GM12878 (cell line): ENCODE results near the gene TSPYL2. TPM values are rescaled to one million over a fixed set of nuclear protein-coding genes. Genes with fewer than 3 reads are reported as not detected.

Experiments
- ATAC-seq: fragments of 200-7000 bp; cut with Tn5 transposase; 3 replicates; pipeline ENCODE4 v1.9.1; 2020; ENCODE audit warnings: mild to moderate bottlenecking, moderate library complexity
- BruUV-seq: library from RNA; stranded (reverse); fragments of 400-500 nt; replicated peaks from 2 replicates; lab custom pipeline; 2021; lab: Mats Ljungman, UMichigan
- CTCF ChIA-PET: fragments of 300-600 bp; sonication (Branson Sonifier 250); formaldehyde crosslinking; extraction: SDS; loops from one replicate; lab custom pipeline; 2021; ENCODE audit warnings: inconsistent platforms; lab: Yijun Ruan, JAX
- POLR2A ChIA-PET: fragments of 350-600 bp; formaldehyde crosslinking; extraction: SDS; loops from one replicate; lab custom pipeline; 2021; ENCODE audit warnings: inconsistent platforms; lab: Charles Lee
- RAD21 ChIA-PET: fragments of 300-600 bp; sonication (Branson Sonifier 250); formaldehyde crosslinking; loops from one replicate; lab custom pipeline; 2023; ENCODE audit warnings: antibody characterized with exemption; ENCODE audit not compliant: unreplicated experiment; lab: Charles Lee
- SMC1A ChIA-PET: fragments of 300-600 bp; sonication (Branson Sonifier 250); formaldehyde crosslinking; loops from one replicate; lab custom pipeline; 2023; ENCODE audit not compliant: unreplicated experiment, uncharacterized antibody; lab: Charles Lee
- DNase-seq: peaks from one replicate; pipeline ENCODE4 v3.0.0-alpha.2; 2011; ENCODE audit warnings: low read depth, low spot score
- FAIRE-seq: peaks from 3 replicates; lab custom pipeline; 2011; peaks lifted over from hg19 to GRCh38; lab: Jason Lieb, UNC
- H2AFZ ChIP-seq: 2 replicates; pipeline ENCODE4 v1.6.0; 2011; ENCODE audit warnings: low read depth, low read length, control low read depth; ENCODE audit not compliant: control insufficient read depth
- H3K27ac ChIP-seq: 2 replicates; pipeline ENCODE4 v1.5.1; 2011; ENCODE audit warnings: control low read depth; ENCODE audit not compliant: control insufficient read depth, insufficient read depth
- H3K27me3 ChIP-seq, 2 experiments: replicated peaks in 1 of 2; 2 replicates each; pipeline versions ENCODE4 v1.6.0 to v1.6.1; 2011; ENCODE audit warnings: low read length in 1 of 2; ENCODE audit not compliant: control insufficient read depth in 2 of 2, insufficient read depth in 2 of 2
- H3K36me3 ChIP-seq, 2 experiments: 2 replicates each; pipeline ENCODE4 v1.5.1; 2011; ENCODE audit warnings: low read length in 1 of 2; ENCODE audit not compliant: control insufficient read depth in 2 of 2, insufficient read depth in 2 of 2
- H3K4me1 ChIP-seq: 2 replicates; pipeline ENCODE4 v1.6.1; 2011; ENCODE audit warnings: mild to moderate bottlenecking, low read length, moderate library complexity, mixed read lengths; ENCODE audit not compliant: control insufficient read depth, insufficient read depth
- H3K4me2 ChIP-seq: 2 replicates; pipeline ENCODE4 v1.6.0; 2011; ENCODE audit warnings: control low read depth; ENCODE audit not compliant: control insufficient read depth, insufficient read depth
- H3K4me3 ChIP-seq: fragments of 200-600 bp; sonication (generic); 2 replicates; pipeline ENCODE4 v1.5.1; 2016
- H3K79me2 ChIP-seq: 2 replicates; pipeline ENCODE4 v1.6.0; 2011; ENCODE audit warnings: low read length; ENCODE audit not compliant: control insufficient read depth, insufficient read depth
- H3K9ac ChIP-seq: 2 replicates; pipeline ENCODE4 v1.8.0; 2011; ENCODE audit warnings: low read length, control low read depth, mixed read lengths; ENCODE audit not compliant: control insufficient read depth, insufficient read depth
- H3K9me3 ChIP-seq: replicated peaks from 3 replicates; pipeline ENCODE4 v1.5.1; 2011; ENCODE audit warnings: mild to moderate bottlenecking, low read length; ENCODE audit not compliant: control insufficient read depth, insufficient read depth
- H4K20me1 ChIP-seq: 2 replicates; pipeline ENCODE4 v1.6.0; 2011; ENCODE audit not compliant: control insufficient read depth, insufficient read depth
- BACH1 ChIP-seq: fragments of 450-650 bp; IDR thresholded peaks from 2 replicates; pipeline ENCODE4 v1.6.1; 2017; ENCODE audit warnings: mild to moderate bottlenecking, borderline replicate concordance
- E4F1 ChIP-seq: fragments of 450-650 bp; IDR thresholded peaks from 2 replicates; pipeline ENCODE4 v1.6.1; 2018; ENCODE audit warnings: borderline replicate concordance, mild to moderate bottlenecking; ENCODE audit not compliant: partially characterized antibody
- KLF5 ChIP-seq: fragments of 450-650 bp; IDR thresholded peaks from 2 replicates; pipeline ENCODE4 v1.6.1; 2014; ENCODE audit warnings: mild to moderate bottlenecking; ENCODE audit not compliant: partially characterized antibody
- LARP7 ChIP-seq: fragments of 450-650 bp; IDR thresholded peaks from 2 replicates; pipeline ENCODE4 v1.6.1; 2017; ENCODE audit warnings: mild to moderate bottlenecking
- ZNF592 ChIP-seq: fragments of 450-650 bp; IDR thresholded peaks from 2 replicates; pipeline ENCODE4 v1.6.1; 2017; ENCODE audit warnings: mild to moderate bottlenecking, moderate library complexity
- ZNF622 ChIP-seq: fragments of 450-650 bp; IDR thresholded peaks from 2 replicates; pipeline ENCODE4 v1.6.1; 2017; ENCODE audit warnings: mild to moderate bottlenecking, inconsistent platforms
- WGBS: methylation state at CpG from one replicate; pipeline ENCODE4 v1.1.6; 2016; ENCODE audit warnings: low lambda C conversion rate; ENCODE audit not compliant: insufficient replicate concordance, insufficient coverage; ENCODE audit errors: missing lambda C conversion rate; 5-methylcytosine and 5-hydroxymethylcytosine counted together
- in situ Hi-C: fragments of 300-500 bp; cut with MboI; formaldehyde crosslinking; loops from 9 replicates; pipeline ENCODE4 v1.14.3; 2018; ENCODE audit warnings: mixed read lengths
- intact Hi-C: fragments of 100-400 bp; cut with micrococcal nuclease; formaldehyde crosslinking; loops from one replicate; pipeline ENCODE4 v1.14.2; 2022; ENCODE audit not compliant: unreplicated experiment
- polyA plus RNA-seq, 11 experiments: library from polyadenylated mRNA; depleted of rRNA in 4 of 11; unstranded in 6 of 11; stranded (reverse) in 5 of 11; fragments of >200 nt; fragmentation: Nextera tagmentation in 4 of 11; fragmentation: Illumina TruSeq in 1 of 11; extraction: Ambion mirVana in 4 of 11; extraction: Trizol in 1 of 11; gene quantifications; 1 replicate in 1 of 11; 2 replicates in 10 of 11; pipeline versions ENCODE4 v1.2.1 to v1.2.3, GENCODE V29; 2011 to 2016; ENCODE audit warnings: inconsistent platforms in 2 of 11, missing spikeins in 2 of 11, low read depth in 1 of 11
- total RNA-seq, 4 experiments: library from RNA; depleted of rRNA in 3 of 4; stranded (reverse); fragments of >200 nt in 3 of 4; fragmentation: Illumina TruSeq in 1 of 4; extraction: Trizol in 1 of 4; gene quantifications; 2 replicates each; pipeline versions ENCODE4 v1.2.1 to v1.2.3, GENCODE V29; 2013 to 2021

The TSPYL2 gene
- total and polyA plus RNA-seq, 10 of the 15 experiments (the other 5 are each of a cell fraction or from before 2014, with no cell fraction given) = 0.53 to 24.6 (median 14.5) TPM

- no peaks in the 10 kb centered on the region for H3K36me3 ChIP-seq
- H4K20me1 ChIP-seq = no peaks in the 10 kb centered on the region
- TF ChIP-seq E4F1 (no peak), LARP7 (no peak), ZNF592 (no peak), BACH1 (no peak), ZNF622 (no peak), KLF5 (no peak)
- H3K27me3 ChIP-seq = no peaks in the 10 kb centered on the region
- SMC1A ChIA-PET = interaction anchor here (0.9 kb wide), 1 partner anchor 171 kb away, joined by 3 read pairs; no protein-coding TSS in a partner anchor
- ATAC-seq = no peak
- no peaks in the 10 kb centered on the region for H3K9me3 ChIP-seq
- CTCF ChIA-PET = interaction anchor here (1.3 kb wide), 1 partner anchor 15 kb away, joined by 3 read pairs; no protein-coding TSS in a partner anchor
- no peak overlapping the region for H2AFZ ChIP-seq
- RAD21 ChIA-PET = no interaction called here
- H3K4me3 ChIP-seq = no peak overlapping the region
- no peaks in the 10 kb centered on the region for H3K4me1 ChIP-seq
- intact Hi-C loops = no loop called here
- no peak overlapping the region for H3K4me2 ChIP-seq
- in situ Hi-C loops = no loop called here
- H3K27ac ChIP-seq = no peak overlapping the region
- H3K79me2 ChIP-seq = peaks cover 6% of the 10 kb centered on the region
- WGBS = 76% methylated on average over 3 of the region's 3 CpGs
- BruUV-seq = no TSS peak
- FAIRE-seq = no peak
- DNase-seq = no peak
- POLR2A ChIA-PET = no interaction called here
- H3K9ac ChIP-seq = no peak overlapping the region
Observed at GRCh38 chrX:53095796-53096195, 13.6 kb downstream of the TSPYL2 start.
